ENCODE results near the gene TRIM72. TPM values are rescaled to one million over a fixed set of nuclear protein-coding genes. Genes with fewer than 3 reads are reported as not detected.
"Not testable (repeated sequence)": the region's sequence is repeated elsewhere in the genome, so short reads cannot be mapped to it uniquely, and the experiment has no call there.

Gene TRIM72
- total and polyA plus RNA-seq, 8 donors = under 0.01 to 0.12 (median 0.02) TPM; not detected in 5

DNA sequence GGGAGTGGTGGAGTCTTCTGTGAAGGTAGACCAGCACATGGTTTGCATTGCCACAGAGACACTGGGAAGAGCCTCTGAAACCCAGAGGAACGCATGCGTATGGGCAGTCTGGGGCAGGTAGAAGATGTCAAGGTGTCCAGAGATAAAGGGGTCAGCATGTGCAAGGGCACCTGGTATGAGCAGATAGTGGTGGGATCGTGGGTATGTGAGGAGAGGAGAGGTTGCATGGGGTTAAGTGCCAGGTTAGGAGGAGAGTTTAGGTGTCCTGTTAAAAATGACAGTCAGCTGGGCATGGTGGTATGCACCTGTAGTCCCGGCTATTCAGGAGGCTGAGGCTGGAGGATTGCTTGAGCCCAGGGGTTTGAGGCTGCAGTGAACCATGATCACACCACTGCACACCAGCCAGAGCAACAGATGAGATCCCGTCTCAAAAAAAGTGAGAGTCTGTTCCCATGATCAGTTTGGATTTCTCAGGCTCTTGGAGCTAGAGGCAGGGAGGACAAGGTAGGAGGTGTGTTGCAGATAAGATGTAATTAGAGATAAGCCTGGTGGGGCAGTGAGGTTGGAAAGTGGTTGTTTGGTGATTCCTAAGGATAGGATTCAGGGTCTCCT lies 14.4 kb upstream of the TRIM72 start:
- Histone ChIP-seq H3K4me3 (no peak overlapping the region), H3K27ac (no peak overlapping the region), H3K9me3 (no peaks in the 10 kb centered on the region), H3K4me1 (peaks cover 0 to 4% (median 0%) of the 10 kb centered on the region in 3 donors), H3K27me3 (no peaks in the 10 kb centered on the region), H3K36me3 (peaks cover 0 to 13% (median 11%) of the 10 kb centered on the region in 3 donors)
- ATAC-seq (no peak), FAIRE-seq (no peak), DNase-seq (no peak)
- TF ChIP-seq, protein P1, sequence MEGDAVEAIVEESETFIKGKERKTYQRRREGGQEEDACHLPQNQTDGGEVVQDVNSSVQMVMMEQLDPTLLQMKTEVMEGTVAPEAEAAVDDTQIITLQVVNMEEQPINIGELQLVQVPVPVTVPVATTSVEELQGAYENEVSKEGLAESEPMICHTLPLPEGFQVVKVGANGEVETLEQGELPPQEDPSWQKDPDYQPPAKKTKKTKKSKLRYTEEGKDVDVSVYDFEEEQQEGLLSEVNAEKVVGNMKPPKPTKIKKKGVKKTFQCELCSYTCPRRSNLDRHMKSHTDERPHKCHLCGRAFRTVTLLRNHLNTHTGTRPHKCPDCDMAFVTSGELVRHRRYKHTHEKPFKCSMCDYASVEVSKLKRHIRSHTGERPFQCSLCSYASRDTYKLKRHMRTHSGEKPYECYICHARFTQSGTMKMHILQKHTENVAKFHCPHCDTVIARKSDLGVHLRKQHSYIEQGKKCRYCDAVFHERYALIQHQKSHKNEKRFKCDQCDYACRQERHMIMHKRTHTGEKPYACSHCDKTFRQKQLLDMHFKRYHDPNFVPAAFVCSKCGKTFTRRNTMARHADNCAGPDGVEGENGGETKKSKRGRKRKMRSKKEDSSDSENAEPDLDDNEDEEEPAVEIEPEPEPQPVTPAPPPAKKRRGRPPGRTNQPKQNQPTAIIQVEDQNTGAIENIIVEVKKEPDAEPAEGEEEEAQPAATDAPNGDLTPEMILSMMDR (IDR thresholded peaks at IDR 0.05) = no peak
- WGBS, 2 donors = 86 to 92% methylated on average over 5 of the region's 5 CpGs
- intact Hi-C loops (cut with DNase I) = no loop called here

DNA sequence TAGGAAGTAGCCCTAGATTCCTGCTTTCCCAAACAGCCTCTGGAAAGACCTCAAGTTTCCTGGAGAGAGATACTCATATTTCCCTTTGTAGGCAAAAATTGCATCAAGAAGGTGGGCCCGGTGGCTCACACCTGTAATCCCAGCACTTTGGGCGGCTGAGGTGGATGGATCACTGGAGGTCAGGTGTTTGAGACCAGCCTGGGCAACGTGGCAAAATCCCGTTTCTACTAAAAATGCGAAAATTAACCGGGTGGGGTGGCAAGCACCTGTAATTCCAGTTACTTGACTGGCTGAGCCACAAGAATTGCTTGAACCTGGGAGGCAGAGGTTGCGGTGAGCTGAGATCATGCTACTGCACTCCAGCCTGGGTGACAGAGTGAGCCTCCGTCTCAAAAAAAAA lies 13.8 kb upstream of the TRIM72 start:
- ATAC-seq; H3K4me3 ChIP-seq; H3K4me1 ChIP-seq; FAIRE-seq; H3K36me3 ChIP-seq; intact Hi-C loops (cut with DNase I); DNase-seq; H3K9me3 ChIP-seq; H3K27ac ChIP-seq; H3K27me3 ChIP-seq: not testable (repeated sequence)
- 86 to 88% methylated on average over 8 of the region's 8 CpGs for WGBS, 2 donors

DNA sequence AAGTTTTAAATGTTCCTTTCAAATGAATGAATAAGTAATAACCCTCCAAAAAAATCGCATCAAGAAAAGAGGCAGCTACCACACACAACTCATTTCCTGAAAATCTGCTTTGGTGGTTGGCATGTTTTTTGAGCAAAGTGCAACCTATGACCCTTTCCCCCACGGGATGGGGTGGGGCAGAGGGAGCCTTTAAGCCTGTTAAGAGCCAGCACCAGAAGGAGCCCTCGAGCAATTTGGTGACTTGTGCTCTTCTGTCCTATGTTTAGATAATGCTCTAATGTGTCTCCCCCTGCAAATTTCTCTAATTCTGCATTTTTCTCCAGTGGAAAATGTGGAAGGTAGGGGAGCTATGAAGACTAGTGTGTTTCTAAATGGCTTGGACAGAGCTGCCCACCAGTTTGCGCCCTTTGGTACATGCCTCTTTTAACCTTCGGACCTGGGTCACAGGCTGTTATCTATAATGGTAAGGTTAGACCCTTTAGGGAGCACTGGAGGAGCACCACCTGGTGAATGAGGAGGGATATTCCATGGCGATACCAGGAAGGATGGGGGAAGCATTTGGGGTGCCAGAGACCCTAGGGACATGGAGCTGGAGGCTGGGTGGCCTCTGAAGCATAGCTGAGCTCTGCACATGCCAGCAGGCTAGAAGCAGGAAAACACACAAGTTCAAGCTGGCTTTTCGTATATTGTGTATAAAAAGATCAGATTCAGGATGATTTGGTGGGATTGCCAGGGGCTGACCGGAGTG lies 12.9 kb upstream of the TRIM72 start:
- Histone ChIP-seq H3K9me3 (no peaks in the 10 kb centered on the region), H3K27ac (peak overlapping the region in 1 of 4 donors; percentile 69), H3K4me1 (peaks cover 0 to 4% (median 0%) of the 10 kb centered on the region in 3 donors), H3K4me3 (peak overlapping the region in 1 of 4 donors; percentile 63), H3K36me3 (peaks cover 0 to 3% (median 0%) of the 10 kb centered on the region in 3 donors), H3K27me3 (no peaks in the 10 kb centered on the region)
- TF ChIP-seq, protein P1 (IDR thresholded peaks at IDR 0.05) = no peak
- intact Hi-C loops (cut with DNase I) = no loop called here
- DNase-seq (no peak), ATAC-seq (peak; percentile 1 to 15 (median 6)), FAIRE-seq (no peak)
- WGBS, 2 donors = 59 to 60% methylated on average over 8 of the region's 8 CpGs

DNA sequence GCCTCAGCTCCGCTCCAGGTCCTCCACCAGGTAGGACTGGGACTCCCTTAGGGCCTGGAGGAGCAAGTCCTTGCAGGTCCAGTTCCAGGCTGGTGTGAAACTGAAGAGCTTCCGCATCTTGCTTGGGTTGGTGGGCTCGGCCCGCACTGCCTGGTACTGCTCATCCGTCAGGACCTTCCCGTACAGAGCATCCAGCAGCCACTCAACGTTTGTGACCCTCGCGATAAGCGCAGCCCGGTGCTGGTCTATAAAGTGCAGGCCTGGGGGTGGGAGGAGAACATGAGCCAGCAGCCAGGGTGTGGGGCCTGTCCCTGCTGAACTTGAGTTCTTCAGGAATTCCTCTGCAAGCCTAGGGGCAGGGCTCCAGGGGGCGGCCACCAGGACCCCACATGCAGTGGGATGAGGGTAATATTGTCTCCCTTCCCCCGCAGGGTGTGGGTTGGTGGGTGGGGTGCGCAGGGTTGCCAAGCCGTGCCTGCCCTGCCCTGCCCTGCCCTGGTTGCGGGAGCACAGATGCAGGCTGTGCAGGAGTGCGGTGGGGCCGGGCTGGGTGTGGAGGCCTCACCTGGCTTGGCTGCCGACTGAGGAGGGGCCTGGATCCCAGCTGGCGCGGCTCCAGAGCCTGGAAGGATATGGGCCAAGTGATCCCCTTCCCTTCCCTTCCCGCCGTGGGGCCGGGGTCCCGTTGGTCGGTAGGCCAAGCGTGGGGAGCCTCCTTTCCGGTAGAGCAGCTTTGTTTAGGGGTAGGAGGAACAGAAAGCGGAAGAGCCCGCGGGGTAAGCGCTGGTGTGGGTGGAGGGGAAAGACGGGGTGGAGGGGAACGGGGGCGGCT lies 12.1 kb upstream of the TRIM72 start:
- ATAC-seq (peak; percentile 51 to 78 (median 72)), DNase-seq (peak in 5 of 6 donors; percentile 33 to 83 (median 58)), FAIRE-seq (no peak)
- Histone ChIP-seq H3K9me3 (no peaks in the 10 kb centered on the region), H3K4me3 (peak overlapping the region; percentile 45 to 63 (median 56)), H3K27me3 (no peaks in the 10 kb centered on the region), H3K4me1 (peaks cover 0 to 4% (median 0%) of the 10 kb centered on the region in 3 donors), H3K36me3 (no peaks in the 10 kb centered on the region), H3K27ac (peak overlapping the region in 3 of 4 donors; percentile 22 to 69 (median 24))
- TF ChIP-seq, protein P1 (IDR thresholded peaks at IDR 0.05) = no peak
- 21 to 23% methylated on average over 27 to 35 of the region's 35 CpGs for WGBS, 2 donors
- intact Hi-C loops (cut with DNase I) = no loop called here
